Calu3 (cell line): ENCODE data around the gene RNASE2. TPM values are rescaled to one million over a fixed set of nuclear protein-coding genes. Genes with fewer than 3 reads are reported as not detected.

Source experiments
- BruUV-seq: library from RNA; stranded (reverse); fragments of 400-500 nt; replicated peaks from 2 replicates; lab custom pipeline; 2021; lab: Mats Ljungman, UMichigan
- CTCF ChIA-PET: fragments of 300-600 bp; sonication (Branson Sonifier 250); formaldehyde crosslinking; loops from one replicate; lab custom pipeline; 2022; ENCODE audit warnings: antibody characterized with exemption; lab: Charles Lee
- DNase-seq: peaks from one replicate; pipeline ENCODE4 v3.0.0; 2022
- H3K27ac Mint-ChIP-seq: one replicate; pipeline ENCODE4 v1.8.0; 2022; ENCODE audit warnings: mixed read lengths; ENCODE audit not compliant: unreplicated experiment
- H3K27me3 Mint-ChIP-seq: one replicate; pipeline ENCODE4 v1.8.0; 2022; ENCODE audit warnings: mixed read lengths; ENCODE audit not compliant: unreplicated experiment
- H3K36me3 Mint-ChIP-seq: one replicate; pipeline ENCODE4 v1.8.0; 2022; ENCODE audit warnings: mild to moderate bottlenecking, moderate library complexity, mixed read lengths; ENCODE audit not compliant: insufficient read depth, unreplicated experiment
- H3K4me1 Mint-ChIP-seq: one replicate; pipeline ENCODE4 v1.8.0; 2022; ENCODE audit warnings: mild to moderate bottlenecking, low read depth, mixed read lengths; ENCODE audit not compliant: unreplicated experiment
- H3K4me3 Mint-ChIP-seq: one replicate; pipeline ENCODE4 v1.8.0; 2022; ENCODE audit warnings: mild to moderate bottlenecking, low read depth, moderate library complexity, mixed read lengths; ENCODE audit not compliant: unreplicated experiment
- H3K9me3 Mint-ChIP-seq: one replicate; pipeline ENCODE4 v1.8.0; 2022; ENCODE audit warnings: low read depth, mixed read lengths; ENCODE audit not compliant: unreplicated experiment
- CTCF ChIP-seq: fragments of 200-600 bp; IDR thresholded peaks from one replicate; pipeline ENCODE4 v1.8.0; 2022; ENCODE audit warnings: antibody characterized with exemption; ENCODE audit not compliant: unreplicated experiment
- intact Hi-C: fragments of 100-400 bp; cut with micrococcal nuclease; formaldehyde crosslinking; loops from one replicate; pipeline ENCODE4 v1.10.0; 2022; ENCODE audit not compliant: unreplicated experiment
- total RNA-seq: library from RNA; stranded (reverse); gene quantifications from 2 replicates; pipeline ENCODE4 v1.2.3, GENCODE V29; 2022

RNASE2 gene
- total RNA-seq, 1 experiment from 2014 or later = not detected

GRCh38 chr14:20997115-20997514, 41.8 kb downstream of the RNASE2 start:
- Mint-ChIP-seq H3K4me1 (peaks cover 33% of the 10 kb centered on the region), H3K36me3 (peaks cover 9% of the 10 kb centered on the region), H3K27ac (no peak overlapping the region), H3K4me3 (no peak overlapping the region), H3K27me3 (no peaks in the 10 kb centered on the region), H3K9me3 (no peaks in the 10 kb centered on the region)
- DNase-seq = no peak
- TF ChIP-seq CTCF = no peak
- no TSS peak for BruUV-seq
- intact Hi-C loops = no loop called here
- CTCF ChIA-PET = interaction anchor here (0.6 to 3.3 kb wide), 4 partner anchors 9 to 542 kb away, joined by 3 to 15 read pairs (median 5); partner anchors contain the start of gene APEX1

GRCh38 chr14:20997564-20997963, 42.3 kb downstream of the RNASE2 start:
- Mint-ChIP-seq H3K9me3 (no peaks in the 10 kb centered on the region), H3K4me1 (peaks cover 32% of the 10 kb centered on the region), H3K36me3 (peaks cover 9% of the 10 kb centered on the region), H3K4me3 (no peak overlapping the region), H3K27me3 (no peaks in the 10 kb centered on the region), H3K27ac (no peak overlapping the region)
- CTCF ChIA-PET = interaction anchor here (0.6 to 3.3 kb wide), 5 partner anchors 8 to 542 kb away, joined by 3 to 15 read pairs (median 7); partner anchors contain the start of gene APEX1
- TF ChIP-seq CTCF = no peak
- intact Hi-C loops = no loop called here
- no TSS peak for BruUV-seq
- no peak for DNase-seq

GRCh38 chr14:20998139-20998538, 42.9 kb downstream of the RNASE2 start:
- no peaks in the 10 kb centered on the region for H3K9me3 Mint-ChIP-seq
- peak overlapping the region; percentile 37 for H3K27ac Mint-ChIP-seq
- H3K4me3 Mint-ChIP-seq = no peak overlapping the region
- peak; percentile 32 for DNase-seq
- H3K4me1 Mint-ChIP-seq = peaks cover 32% of the 10 kb centered on the region
- CTCF ChIA-PET = interaction anchor here (2.1 to 3.3 kb wide), 2 partner anchors 17 to 27 kb away, joined by 13 to 15 read pairs; no protein-coding TSS in a partner anchor
- BruUV-seq = no TSS peak
- intact Hi-C loops = no loop called here
- H3K27me3 Mint-ChIP-seq = no peaks in the 10 kb centered on the region
- no peak for TF ChIP-seq CTCF
- peaks cover 9% of the 10 kb centered on the region for H3K36me3 Mint-ChIP-seq

GRCh38 chr14:20998674-20999366, 43.5 kb downstream of the RNASE2 start, which contains the start of gene SLC39A2:
TSS of gene SLC39A2 (plus strand) at chr14:20999293. CDS start at chr14:20999447, 154 bp downstream.
- no peak for TF ChIP-seq CTCF
- H3K36me3 Mint-ChIP-seq = peaks cover 9% of the 10 kb centered on the region
- H3K4me3 Mint-ChIP-seq = no peak within 1 kb of the TSS
- peaks cover 32% of the 10 kb centered on the region for H3K4me1 Mint-ChIP-seq
- DNase-seq = peak; percentile 31
- H3K27me3 Mint-ChIP-seq = no peaks in the 10 kb centered on the region
- BruUV-seq = no TSS peak
- CTCF ChIA-PET = interaction anchor here (0.5 to 3.3 kb wide), 4 partner anchors 16 to 391 kb away, joined by 3 to 15 read pairs (median 8); no protein-coding TSS in a partner anchor
- no peaks in the 10 kb centered on the region for H3K9me3 Mint-ChIP-seq
- peak within 1 kb of the TSS; percentile 37 for H3K27ac Mint-ChIP-seq
- intact Hi-C loops = no loop called here
